Stimulated activated CD8-positive, alpha-beta memory T cell treated with anti-CD3 and anti-CD28 coated beads, Interleukin-4, amount 100 ng/mL, for 24 hours (primary cell): ENCODE data around the gene GAB3.
A peak's percentile ranks its signal among the peaks of the same experiment; 100 is the strongest.

Experiments
- DNase-seq: peaks from one replicate; pipeline ENCODE4 v3.0.0-alpha.2; 2020; ENCODE audit warnings: low read depth

GAB3 gene

GRCh38 chrX:154750301-154751202, at the start of gene GAB3:
GAB3 (minus strand) TSS chrX:154751077; CDS start chrX:154751025, 52 bp downstream.
- no peak for DNase-seq

GRCh38 chrX:154799556-154800348, 48.9 kb upstream of the GAB3 start:
- DNase-seq, result no peak

- no peak for DNase-seq
Measured at GRCh38 chrX:154797006-154797405, 46.1 kb upstream of the GAB3 start.

GRCh38 chrX:154795016-154795415, 44.1 kb upstream of the GAB3 start:
- no peak for DNase-seq

GRCh38 chrX:154793084-154793795, 42.4 kb upstream of the GAB3 start:
- DNase-seq, result no peak

GRCh38 chrX:154791939-154792338, 41.1 kb upstream of the GAB3 start:
- no peak for DNase-seq

- DNase-seq, result no peak
Measured at GRCh38 chrX:154791467-154791866, 40.6 kb upstream of the GAB3 start.

GRCh38 chrX:154785716-154786115, 34.8 kb upstream of the GAB3 start:
- no peak for DNase-seq

GRCh38 chrX:154784149-154784995, 33.5 kb upstream of the GAB3 start:
- no peak for DNase-seq

- no peak for DNase-seq
Measured at GRCh38 chrX:154780968-154781367, 30.1 kb upstream of the GAB3 start.

- DNase-seq, result no peak
Measured at GRCh38 chrX:154779261-154779660, 28.4 kb upstream of the GAB3 start.

- DNase-seq, result no peak
Measured at GRCh38 chrX:154776753-154777152, 25.9 kb upstream of the GAB3 start.

GRCh38 chrX:154775419-154776349, 24.8 kb upstream of the GAB3 start:
- no peak for DNase-seq

GRCh38 chrX:154774622-154775021, 23.7 kb upstream of the GAB3 start:
- DNase-seq, result no peak

GRCh38 chrX:154762537-154763296, 11.8 kb upstream of the GAB3 start, which contains the start of gene DKC1:
DKC1 (plus strand) TSS chrX:154762864; CDS start chrX:154762966, 102 bp downstream.
- peak; percentile 92 for DNase-seq

- no peak for DNase-seq
Measured at GRCh38 chrX:154761977-154762536, 11.2 kb upstream of the GAB3 start.

- DNase-seq, result no peak
Measured at GRCh38 chrX:154758696-154759095, 7.8 kb upstream of the GAB3 start.

GRCh38 chrX:154751669-154752271, 893 bp upstream of the GAB3 start:
- DNase-seq, result no peak

- no peak for DNase-seq
Measured at GRCh38 chrX:154751203-154751668, 359 bp upstream of the GAB3 start.
